ENCODE measurements around the gene C10orf95.

Gene C10orf95

DNA sequence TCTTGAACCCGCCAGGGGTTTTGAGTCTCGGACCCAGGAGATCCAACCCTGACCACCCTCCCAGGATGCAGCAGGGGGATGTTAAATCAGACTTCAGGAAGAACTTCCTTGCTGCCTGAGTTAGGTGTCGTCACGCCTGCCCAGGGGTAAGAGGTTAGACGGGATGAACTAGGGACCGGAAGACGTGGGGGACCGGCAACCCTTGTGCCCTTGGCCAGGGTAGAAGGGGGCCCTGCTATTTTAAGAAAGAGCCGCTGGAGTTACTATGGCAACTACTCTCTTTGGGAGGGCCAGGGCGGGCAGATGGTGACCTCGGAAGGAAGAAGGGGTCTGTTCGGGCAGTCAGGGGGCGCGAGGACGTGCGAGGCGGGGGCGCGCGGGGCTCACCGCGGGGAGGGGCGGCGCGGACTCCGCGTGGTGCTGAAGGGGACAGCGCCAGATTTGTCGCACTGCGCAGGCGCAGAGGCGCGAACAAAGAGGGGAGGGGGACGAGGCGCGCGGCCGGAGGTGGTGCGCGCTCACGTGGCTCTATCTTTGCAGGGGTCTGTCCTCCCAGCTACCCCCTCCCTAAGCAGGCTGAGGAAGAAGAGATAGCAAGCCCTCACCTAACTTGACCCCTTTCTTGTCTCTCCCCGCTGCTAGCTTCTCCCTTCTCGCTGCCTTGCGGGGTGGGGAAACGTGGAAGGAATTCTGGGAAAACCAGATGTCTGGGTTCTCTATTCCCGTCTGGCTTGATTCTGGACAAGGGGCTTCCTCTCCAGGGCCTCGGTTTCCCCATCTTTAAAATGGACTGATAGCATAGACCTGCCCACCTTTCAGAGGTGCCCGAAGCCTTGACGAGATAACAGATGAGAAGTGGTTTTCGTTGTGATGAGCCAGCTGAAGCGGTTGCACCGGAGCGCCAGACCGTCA, 31.8 kb downstream of the C10orf95 start:
- DNase-seq (ENCODE audit: insufficient read length, low spot score): no peak
- FAIRE-seq: peak; percentile 65

DNA sequence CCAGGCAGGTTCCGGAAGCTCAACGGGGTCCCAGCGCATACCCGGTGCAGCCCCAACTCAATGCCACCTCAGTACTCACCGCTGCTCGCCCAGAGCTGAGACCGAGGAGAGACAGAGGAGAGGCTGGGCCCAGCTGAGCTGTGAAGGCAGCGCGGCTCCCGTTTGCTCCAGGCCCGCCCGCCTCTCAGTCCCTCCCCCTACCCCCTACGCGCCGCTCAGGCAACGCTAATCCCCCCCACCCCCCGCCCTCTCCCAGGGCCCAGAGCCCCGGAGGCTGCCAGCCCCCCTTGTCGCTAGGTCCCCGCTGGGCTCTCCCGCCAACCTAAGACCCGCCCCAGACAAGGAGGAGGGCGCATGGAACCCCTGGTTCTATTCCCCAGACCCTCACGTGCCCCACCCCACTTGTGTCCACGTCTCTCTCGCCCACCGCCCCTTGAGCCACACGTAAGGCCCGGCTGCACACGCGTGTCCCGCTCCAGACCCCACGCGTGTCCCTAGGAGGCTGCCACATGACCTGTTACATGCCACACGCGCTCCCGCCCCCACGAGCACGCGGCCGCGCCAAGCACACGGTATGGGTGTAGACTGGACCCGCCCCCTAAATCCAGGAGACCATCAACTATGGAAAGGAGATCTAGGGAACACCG, 32.6 kb downstream of the C10orf95 start, which contains the start of gene PSD:
PSD (minus strand) TSS at position 164 of the 647 bp plus-strand sequence. CDS start 1,747 bp downstream, outside the sequence.
- FAIRE-seq: no peak
- DNase-seq (ENCODE audit: insufficient read length, low spot score): no peak

DNA sequence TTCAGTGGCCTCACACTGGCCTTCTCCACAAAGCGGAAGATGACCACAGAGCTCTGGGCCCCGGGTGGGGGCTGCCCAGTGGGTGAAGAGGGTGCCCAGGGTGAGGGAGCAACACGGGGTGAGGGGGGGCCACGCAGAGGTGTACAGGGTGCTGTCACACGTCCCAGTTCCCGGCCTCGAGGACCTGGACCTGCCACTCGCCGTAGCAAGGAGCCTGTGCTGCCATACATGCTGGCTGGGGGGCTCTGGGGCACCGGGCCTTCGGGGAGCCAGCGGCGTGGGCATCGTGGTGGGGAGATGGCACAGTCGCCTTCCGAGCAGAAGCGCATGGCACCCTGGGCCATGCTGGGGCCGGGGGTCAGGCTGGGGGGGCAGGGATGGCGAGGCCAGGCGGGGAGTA, 34.6 kb downstream of the C10orf95 start:
- FAIRE-seq (no peak), DNase-seq (ENCODE audit: insufficient read length, low spot score) (no peak)

DNA sequence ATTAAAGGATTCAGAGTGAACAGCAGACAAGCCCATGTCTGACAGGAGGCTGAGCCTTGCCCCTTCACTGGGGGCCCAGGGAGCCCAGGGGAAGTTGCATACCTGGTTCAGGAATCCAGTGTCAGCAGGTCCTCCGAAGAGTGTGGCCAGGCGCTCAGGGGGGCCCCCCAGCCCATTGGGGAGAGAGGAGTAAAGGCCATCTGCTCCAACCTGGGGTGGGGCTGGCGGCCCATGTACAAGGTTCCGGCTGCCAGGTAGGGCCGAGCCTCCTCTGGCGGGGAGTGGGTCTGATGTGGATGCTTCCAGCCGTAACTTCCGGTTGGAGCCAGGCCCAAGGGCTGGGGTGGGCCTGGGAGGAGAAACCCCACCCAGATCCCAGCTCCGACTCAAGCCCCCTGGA, 35.1 kb downstream of the C10orf95 start:
- FAIRE-seq (no peak), DNase-seq (ENCODE audit: insufficient read length, low spot score) (no peak)

DNA sequence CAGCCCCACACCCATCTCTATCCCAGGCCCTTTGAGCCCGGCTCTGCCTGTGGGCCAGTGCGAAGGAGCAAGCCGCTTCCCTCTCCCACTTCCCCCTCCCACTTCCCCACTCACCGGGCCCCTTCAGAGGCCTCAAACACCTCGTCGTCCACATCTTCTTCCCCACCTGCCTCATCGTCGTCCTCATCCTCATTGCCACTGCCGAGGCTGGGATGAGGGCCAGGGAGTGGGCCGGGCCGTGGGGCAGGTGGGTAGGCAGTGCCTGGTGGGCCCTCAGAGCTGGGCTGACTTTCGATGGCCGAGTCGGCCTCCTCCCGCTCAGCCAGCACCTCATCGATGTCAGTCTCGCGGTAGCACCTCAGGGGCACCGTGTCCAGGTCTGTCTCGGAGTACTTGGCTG, 36.6 kb downstream of the C10orf95 start:
- FAIRE-seq (no peak), DNase-seq (ENCODE audit: insufficient read length, low spot score) (no peak)

DNA sequence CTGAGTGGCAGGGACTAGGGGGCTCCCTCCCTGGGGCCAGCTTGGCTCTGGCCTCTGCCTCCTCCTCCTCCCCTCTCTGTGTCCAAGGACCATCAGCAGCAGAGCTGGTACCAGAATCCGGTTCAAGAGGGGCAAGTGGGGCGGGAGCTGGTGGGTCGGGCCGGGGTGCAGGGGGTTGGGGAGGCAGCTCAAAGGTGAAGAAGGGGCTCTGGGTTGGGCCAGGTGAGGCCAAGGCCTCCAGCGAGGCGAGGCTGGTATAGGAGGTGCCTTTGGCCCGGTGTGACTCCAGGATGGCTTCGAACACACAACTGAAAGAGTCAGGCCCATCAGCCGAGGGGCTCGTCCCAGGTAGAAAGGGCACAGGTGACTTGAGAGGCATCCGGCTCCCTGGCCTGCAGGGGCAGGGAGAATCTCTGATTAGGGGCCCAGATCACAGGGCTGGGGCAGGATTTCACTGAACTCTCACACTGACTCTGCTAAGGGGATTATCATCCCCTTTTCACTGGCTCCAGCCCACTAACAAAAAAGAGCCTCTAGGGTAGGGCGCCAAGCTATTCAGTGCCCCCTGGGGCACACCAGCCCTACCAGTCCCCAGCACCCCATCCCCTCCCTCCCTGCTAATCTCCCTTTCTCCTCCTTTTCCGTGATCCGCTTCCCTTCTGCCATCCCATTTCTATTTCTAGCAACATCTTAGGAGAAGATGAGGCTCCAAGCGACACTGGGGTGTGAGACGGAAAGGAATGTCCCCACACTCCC, 37.4 kb downstream of the C10orf95 start:
- FAIRE-seq: no peak
- DNase-seq (ENCODE audit: insufficient read length, low spot score): no peak

DNA sequence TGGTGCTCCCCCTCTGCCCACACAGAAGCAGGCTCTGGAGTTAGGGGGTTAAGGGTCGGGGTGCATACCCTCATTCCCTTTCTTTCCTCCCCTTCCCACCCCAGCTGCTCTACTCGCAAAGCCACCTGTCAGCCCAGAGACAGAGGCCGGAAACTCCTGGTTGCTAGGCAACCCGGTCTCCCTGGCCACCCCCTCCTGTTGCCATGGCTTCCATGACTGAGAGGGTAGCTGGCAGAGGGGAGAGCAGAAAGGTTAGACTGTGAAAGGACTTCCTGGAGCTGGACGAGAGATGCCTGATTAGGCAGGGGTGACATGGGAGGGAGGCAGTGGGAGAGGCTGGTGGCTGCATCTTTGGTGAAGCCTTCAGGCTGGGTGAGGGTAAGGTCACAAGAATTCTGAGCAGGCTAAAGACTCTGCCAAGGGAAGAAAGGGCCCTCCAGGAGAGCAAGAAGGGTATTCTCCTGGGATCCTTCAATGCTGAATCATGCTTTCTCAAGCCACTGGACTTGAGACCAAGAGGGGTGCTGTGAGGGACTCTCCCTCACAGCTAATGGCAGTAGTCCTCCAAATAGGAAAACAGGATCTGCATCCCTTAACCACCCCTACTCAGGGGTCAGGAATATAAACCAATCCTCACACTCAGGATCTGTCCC, 38.2 kb downstream of the C10orf95 start:
- no peak for DNase-seq (ENCODE audit: insufficient read length, low spot score)
- FAIRE-seq: no peak

DNA sequence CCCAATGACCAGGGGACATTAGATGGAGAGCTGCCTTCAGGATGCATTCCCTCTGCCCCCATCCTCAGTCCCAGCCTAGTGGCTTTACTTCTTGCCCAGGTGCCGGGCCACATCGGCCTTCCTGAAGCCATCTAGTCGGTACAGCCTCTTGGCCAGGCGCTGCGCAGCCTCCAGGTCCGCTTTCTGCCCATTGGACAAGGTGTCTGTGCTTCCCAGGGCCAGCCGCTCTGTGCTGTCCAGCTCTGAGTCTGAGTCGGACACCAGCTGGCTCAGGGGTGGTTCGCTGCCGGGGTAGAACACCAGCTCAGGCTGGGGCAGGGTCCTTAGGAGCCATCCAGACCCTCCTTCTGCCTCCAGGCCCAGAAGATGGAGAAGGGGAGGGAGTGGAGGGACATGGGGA, 39.0 kb downstream of the C10orf95 start:
- no peak for DNase-seq (ENCODE audit: insufficient read length, low spot score)
- no peak for FAIRE-seq

DNA sequence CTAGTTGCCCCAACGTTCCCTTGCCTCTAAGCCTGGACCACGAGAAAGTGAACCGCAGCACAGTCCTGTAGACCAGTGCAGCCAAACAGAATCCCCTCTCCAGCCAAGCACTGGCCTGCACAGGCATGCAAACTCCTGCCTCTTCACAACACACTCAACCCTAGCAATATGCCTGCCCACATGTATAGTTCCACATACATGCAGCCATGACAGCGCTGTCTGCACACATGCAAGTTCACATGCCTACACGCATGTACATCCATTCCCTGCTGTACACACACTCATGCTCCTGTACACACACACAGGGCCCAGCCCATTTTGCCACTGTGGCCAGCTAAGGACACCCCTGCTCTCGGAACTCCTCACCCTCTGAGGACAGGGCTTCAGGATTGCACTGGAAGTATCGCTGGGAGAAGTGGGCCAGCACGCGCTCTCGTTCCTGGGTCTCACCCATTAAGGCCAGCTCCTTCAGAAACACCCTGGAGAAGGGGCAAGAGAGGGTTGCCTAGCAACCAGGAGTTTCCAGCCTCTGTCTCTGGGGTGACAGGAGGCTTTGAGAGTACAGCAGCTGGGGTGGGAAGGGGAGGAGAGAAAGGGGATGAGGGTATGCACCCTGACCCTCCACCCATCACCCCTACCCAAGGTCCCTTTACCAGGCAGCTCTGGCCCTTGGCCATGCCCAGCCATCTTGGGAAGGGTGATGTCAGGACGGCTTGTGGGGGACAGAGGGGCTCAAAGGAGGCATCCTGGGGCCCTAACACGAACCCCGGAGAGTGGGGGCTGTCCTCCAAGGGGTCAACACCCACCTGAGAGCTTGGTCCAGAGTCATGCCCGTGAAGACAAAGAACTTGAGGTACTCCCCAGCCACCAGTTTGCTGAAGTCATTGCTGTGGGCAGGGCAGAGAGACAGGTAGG, 39.7 kb downstream of the C10orf95 start:
- DNase-seq (ENCODE audit: insufficient read length, low spot score) (no peak), FAIRE-seq (no peak)

DNA sequence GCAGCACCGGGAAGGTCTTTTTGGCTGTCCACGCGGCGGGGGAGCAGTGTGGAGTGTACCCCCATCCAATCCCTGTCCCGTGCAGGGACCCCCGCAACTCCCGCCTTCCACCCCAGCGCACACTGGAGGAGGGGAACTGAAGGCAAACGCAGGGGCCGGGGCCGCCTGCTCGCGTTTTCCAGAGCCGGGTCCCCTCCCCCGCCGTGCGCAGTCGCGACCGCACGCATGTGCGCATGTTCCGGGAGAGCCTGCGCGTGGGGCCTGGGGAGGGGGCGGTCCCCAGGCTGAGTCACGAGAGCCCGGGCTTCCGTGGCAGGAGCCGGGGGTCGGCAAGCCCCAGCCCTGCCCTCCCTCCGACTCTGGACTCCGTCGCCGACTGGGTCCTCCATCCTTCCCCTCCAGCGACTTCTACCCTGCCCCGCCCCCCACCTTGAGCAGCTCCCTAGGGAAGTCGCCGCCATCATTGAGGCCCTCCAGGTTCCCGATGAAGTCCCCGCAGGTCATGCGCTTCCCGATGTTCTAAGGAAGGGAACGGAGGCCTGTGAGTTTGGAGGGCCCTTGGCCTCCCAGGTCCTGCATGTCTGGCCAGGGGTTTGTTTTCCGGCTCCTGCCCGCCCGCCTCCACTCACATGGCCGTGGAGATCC, 40.8 kb downstream of the C10orf95 start:
- DNase-seq (ENCODE audit: insufficient read length, low spot score): no peak
- FAIRE-seq: no peak

DNA sequence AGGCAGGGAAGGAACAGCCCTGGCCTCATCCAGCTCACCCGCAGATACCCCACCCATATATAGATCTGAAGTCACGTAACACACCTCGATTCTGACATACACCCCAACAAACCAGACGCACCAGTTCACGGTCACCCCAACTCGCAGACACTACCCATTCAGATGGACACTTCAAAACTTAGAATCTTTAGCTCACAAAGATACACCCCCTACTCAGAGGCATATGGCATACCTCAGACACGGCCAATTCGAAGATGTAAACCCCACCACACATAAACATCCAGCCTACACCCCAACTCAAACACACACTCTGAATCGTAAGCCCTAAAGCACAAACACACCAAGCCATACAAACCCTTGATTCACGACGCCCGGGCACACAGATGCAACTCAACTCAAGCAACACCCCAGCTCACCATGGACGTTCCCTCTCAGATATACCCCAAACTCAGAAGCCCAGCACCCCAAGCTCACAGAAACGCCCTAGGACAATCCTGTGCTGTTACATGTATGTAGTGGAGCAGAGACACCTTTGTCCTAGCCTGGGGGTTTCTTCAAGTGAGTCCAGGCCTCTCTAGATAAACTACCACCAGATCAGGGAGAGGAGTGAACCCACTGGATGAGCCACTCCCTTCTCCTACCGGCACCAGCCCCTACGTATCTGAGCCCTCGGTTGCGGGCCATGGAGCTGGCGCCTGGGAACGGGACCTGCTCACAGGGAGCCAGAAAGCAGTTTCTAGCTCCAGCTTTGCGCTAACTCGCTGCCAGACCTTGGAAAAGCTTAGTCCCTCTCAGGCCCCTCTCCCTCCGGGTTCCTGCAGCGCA, 41.5 kb downstream of the C10orf95 start:
- no peak for DNase-seq (ENCODE audit: insufficient read length, low spot score)
- FAIRE-seq: no peak

DNA sequence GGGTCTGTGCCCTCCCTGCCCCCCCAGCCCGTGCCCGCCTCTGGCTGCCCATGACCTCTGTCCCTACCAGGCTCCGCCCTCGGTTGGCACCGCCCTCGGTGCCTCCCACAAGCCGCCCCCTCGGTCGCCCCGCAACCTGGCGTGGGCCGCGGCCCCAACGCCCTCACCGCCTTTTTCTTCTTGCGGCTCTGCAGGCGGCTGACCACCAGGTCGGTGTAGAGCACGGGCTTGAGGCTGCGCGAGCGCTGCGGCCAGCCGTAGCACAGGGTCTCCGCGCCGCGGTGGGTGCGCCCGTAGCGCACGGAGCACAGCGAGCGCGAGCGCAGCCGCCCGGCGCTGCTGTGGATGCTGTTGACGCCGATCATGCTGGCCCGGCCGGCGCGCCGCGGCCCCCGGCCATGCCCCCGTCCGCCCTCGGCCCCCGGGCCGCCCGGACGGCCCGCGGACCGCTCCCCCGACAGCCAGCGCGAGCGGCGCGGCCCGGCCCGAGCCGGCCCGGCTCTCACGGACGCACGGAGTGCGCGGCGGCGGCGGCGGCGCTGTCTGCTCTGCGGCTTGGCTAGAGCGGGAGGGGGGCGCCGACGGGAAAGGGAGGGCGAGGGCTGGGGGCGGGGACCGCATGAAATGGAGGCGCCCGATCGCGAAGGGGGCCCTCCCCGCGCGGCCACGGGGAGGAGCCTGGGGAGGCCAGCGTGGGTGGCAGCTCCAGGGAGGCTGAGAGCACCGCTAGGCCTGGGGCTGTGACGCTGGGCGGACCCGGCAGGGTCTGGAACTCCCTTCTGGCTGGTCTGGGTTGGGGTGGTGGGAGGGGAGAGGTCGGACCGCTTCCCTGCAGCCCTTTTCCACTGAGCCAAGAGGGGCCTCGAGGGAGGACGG, 42.4 kb downstream of the C10orf95 start:
- FAIRE-seq: no peak
- no peak for DNase-seq (ENCODE audit: insufficient read length, low spot score)

DNA sequence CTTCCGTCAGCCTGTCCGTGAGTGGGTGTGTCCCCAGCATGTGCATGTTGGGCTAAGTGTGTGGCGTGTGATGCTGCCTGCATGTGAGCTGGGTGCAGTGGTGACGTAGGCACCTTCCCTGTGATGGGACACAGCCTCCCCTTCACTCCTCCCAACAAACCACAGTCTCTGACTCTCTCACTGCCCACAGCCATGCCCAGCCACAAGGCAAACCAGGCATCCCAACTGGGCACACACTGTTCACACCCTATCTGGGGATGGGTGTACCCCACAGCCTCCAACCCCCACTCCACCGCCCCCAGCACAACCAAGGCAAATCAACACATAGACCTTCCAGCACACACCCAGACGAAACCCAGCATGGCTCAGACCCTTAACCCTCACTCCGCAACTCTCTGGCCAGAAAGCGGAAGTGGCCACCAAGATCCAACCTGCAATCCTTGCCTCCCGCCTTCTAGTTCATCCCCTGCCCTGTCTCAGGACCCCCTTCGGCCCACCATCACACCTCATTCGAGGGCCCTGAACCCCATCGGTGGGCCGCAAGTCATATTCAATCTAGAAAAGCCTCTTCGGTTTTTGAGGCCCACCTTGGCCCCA, 43.1 kb downstream of the C10orf95 start:
- FAIRE-seq (no peak), DNase-seq (ENCODE audit: insufficient read length, low spot score) (no peak)

DNA sequence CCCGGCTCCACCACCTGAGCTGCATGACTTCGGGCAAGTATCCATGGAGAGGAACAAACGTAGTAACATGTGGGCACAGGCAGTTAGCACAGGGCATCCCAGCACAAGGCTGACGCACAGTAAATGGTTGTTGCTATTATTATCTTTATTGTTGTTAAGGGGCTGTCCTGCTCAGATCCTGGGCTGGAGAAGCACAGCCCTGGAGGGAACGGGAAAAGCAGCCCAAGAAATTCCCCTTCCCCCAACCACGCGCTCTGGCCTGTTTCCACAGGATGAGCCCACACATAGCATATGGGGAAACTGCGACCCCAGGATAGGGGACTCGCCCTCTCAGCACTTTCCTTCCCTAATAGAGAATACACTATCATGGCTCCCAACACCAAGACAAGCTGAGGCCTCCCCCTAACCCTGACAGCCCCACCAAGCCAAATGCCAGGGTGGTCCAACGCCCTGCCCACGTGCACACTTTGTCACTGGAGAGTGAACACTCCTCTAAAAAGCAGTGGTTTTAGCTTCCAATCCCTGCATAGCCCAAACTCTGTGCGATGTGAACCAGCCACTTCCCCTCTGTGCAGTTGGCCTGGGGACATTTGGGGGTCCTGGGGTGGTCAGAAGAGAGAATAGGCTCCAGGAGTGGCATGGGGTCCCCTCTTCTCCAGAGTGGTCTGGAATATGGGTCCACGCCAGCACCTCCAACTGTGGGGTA, 43.8 kb downstream of the C10orf95 start:
- DNase-seq (ENCODE audit: insufficient read length, low spot score) (no peak), FAIRE-seq (no peak)

DNA sequence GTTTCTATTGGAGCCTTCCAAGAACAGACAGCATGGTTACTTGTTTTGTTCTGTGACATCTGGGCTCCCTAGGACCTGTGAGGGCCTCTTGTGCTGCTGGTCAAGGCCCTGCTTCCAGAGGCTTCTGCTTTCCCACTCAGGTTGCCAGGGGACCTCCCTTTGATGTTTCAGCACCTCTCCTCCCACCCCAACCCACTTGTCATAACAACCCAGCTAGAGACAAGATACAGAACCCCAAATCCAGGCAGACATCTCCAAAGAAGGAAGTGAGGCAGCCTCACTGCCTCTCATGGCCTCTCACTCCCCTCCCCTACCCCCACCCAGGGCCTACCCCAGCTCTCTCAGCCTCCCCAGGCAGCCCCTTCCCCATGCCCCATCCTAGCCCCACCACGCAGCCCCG, 44.5 kb downstream of the C10orf95 start:
- DNase-seq (ENCODE audit: insufficient read length, low spot score): no peak
- FAIRE-seq: no peak

DNA sequence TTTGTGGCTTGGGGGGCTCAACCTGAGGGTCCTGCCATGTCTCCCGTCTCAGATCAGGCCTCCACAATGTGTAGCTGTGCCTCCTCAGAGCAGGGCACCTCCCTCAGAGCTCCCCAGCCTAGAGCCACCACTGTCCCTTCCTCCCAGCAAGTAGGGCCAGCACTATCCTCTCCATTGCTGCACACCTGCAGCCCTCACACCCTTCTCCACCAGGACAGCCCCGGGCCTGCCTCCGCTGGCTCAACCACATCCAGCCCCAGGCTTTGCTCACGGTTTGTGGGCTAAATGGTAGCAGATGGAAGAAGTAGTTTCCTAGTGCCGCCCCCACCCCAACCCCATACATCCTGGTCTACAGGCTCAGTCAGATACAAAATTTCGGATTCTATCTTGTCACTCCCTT, 45.7 kb downstream of the C10orf95 start:
- no peak for DNase-seq (ENCODE audit: insufficient read length, low spot score)
- FAIRE-seq: no peak

Data from GM19239 (cell line).